Parathyroid adenoma (tissue), 2 donors: Measurements from ENCODE around the gene NARS2.

Source experiments
- H2AFZ ChIP-seq: fragments of 300-600 bp; sonication (generic); one replicate; pipeline ENCODE4 v1.7.0; 2017; ENCODE audit warnings: antibody characterized with exemption, mild to moderate bottlenecking
- H3K27ac ChIP-seq: fragments of 300-600 bp; sonication (generic); one replicate; pipeline ENCODE4 v1.7.0; 2017
- H3K27me3 ChIP-seq: fragments of 300-600 bp; sonication (generic); one replicate; pipeline ENCODE4 v1.7.0; 2017; ENCODE audit warnings: low read length; ENCODE audit not compliant: control insufficient read depth, insufficient read depth
- H3K36me3 ChIP-seq: fragments of 300-600 bp; sonication (generic); one replicate; pipeline ENCODE4 v1.7.0; 2017; ENCODE audit warnings: low read length; ENCODE audit not compliant: control insufficient read depth, insufficient read depth
- H3K4me1 ChIP-seq: fragments of 300-600 bp; sonication (generic); one replicate; pipeline ENCODE4 v1.7.0; 2017; ENCODE audit warnings: control low read depth
- H3K4me2 ChIP-seq: fragments of 300-600 bp; sonication (generic); one replicate; pipeline ENCODE4 v1.7.0; 2017; ENCODE audit warnings: low read length
- H3K4me3 ChIP-seq: fragments of 300-600 bp; sonication (generic); one replicate; pipeline ENCODE4 v1.7.0; 2017; ENCODE audit warnings: low read depth, low read length
- H3K79me2 ChIP-seq: fragments of 300-600 bp; sonication (generic); one replicate; pipeline ENCODE4 v1.7.0; 2017; ENCODE audit warnings: control low read depth
- H3K9ac ChIP-seq: fragments of 300-600 bp; sonication (generic); one replicate; pipeline ENCODE4 v1.7.0; 2017; ENCODE audit warnings: mild to moderate bottlenecking
- H3K9me3 ChIP-seq: fragments of 300-600 bp; sonication (generic); one replicate; pipeline ENCODE4 v1.7.0; 2017; ENCODE audit warnings: low read length; ENCODE audit not compliant: control insufficient read depth
- CTCF ChIP-seq: fragments of 300-600 bp; sonication (generic); IDR thresholded peaks from one replicate; pipeline ENCODE4 v1.7.0; 2017; ENCODE audit warnings: antibody characterized with exemption, mild to moderate bottlenecking
- donor health status: primary hyperparathyroidism.

Gene NARS2

DNA sequence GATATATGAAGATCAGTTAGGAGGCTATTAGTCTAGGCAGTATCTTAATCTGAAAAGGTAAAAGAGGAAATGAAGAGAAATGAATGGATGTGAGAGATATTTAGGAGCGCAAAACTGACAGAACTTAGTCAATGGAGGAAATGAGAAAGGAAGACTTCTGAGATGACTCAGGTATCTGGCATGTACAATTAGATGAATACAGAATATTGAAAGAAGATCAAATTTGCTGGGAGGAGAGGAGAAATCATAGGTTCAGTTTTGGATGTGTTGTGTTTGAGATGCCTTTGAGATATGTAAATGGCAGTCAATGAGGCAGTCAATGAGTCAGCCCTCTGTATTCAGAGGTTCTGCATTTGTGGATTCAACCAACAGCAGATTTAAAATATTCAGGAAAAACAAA, 114.2 kb downstream of the NARS2 start:
- Histone ChIP-seq H3K4me2 (no peak overlapping the region), H3K79me2 (no peaks in the 10 kb centered on the region), H2AFZ (no peak overlapping the region), H3K9ac (no peak overlapping the region), H3K27me3 (no peaks in the 10 kb centered on the region), H3K4me3 (no peak overlapping the region), H3K4me1 (no peaks in the 10 kb centered on the region), H3K9me3 (no peaks in the 10 kb centered on the region), H3K36me3 (no peaks in the 10 kb centered on the region), H3K27ac (no peak overlapping the region)
- TF ChIP-seq CTCF = no peak

- Histone ChIP-seq H3K4me2 (no peak overlapping the region), H3K79me2 (no peaks in the 10 kb centered on the region), H3K4me1 (no peaks in the 10 kb centered on the region), H2AFZ (no peak overlapping the region), H3K4me3 (no peak overlapping the region), H3K9me3 (no peaks in the 10 kb centered on the region), H3K36me3 (no peaks in the 10 kb centered on the region), H3K27me3 (no peaks in the 10 kb centered on the region), H3K9ac (no peak overlapping the region), H3K27ac (no peak overlapping the region)
- TF ChIP-seq CTCF = no peak
Observed at GRCh38 chr11:78459738-78460137, 114.9 kb downstream of the NARS2 start.

DNA sequence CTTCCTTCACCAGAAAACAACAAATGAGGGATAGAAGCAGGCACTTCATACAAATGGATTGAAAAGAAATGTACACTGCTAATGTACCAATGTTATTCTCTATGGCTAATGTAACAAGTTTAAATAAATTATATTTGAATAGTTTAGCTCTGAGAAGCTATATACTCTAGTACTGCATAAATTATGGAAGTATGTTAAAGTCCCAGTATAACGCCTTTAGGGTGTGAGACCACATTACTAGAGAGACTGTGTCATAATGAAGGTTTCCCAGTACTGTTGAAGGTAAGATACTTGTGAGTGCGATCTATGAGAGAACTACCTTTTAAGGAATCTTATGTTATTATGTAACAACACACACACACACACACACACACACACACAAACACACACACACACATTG, 117.2 kb downstream of the NARS2 start:
- Histone ChIP-seq H3K4me2 (no peak overlapping the region), H3K27me3 (no peaks in the 10 kb centered on the region), H3K4me1 (no peaks in the 10 kb centered on the region), H3K9ac (no peak overlapping the region), H3K9me3 (no peaks in the 10 kb centered on the region), H3K4me3 (no peak overlapping the region), H2AFZ (no peak overlapping the region), H3K27ac (no peak overlapping the region), H3K79me2 (no peaks in the 10 kb centered on the region), H3K36me3 (no peaks in the 10 kb centered on the region)
- TF ChIP-seq CTCF = no peak

DNA sequence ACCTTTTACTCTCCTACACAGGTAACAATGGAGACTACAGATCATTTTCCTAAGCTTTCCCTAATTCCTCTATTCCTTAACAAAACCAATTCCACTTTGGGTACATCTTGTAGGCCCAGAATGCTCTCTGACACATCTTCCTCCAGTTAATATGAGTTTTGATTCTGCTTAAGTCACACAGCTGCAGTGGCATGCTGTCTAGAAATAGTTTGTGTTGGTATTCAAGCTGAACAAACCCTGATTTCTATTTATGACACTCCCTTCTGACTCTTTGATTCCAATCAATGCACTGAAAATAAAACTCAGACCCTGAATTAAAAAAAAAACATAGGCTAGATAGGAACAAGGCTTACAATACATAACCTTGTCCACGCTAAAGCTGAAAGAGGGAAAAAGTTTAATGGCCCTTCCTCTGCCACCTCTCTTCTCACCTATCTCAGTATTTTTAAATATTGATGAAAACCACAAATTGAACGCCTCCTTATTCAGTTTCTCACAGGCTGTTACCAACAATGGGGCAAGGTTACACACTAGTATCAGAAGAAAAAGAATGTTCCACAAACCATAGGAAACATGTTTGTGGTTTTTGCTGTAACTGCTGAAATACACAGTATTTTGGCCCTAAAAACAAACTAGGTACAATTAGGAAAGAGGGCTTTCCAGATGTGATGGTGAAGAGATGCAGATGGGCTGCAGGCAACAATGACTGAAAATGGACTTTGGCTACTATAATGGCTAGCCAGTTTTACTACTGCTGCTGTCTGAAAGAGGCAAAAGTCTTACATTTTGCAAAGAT, 121.3 kb downstream of the NARS2 start:
- H3K36me3 ChIP-seq = no peaks in the 10 kb centered on the region
- no peak overlapping the region for H3K4me3 ChIP-seq
- H3K27me3 ChIP-seq = no peaks in the 10 kb centered on the region
- no peaks in the 10 kb centered on the region for H3K79me2 ChIP-seq
- no peak overlapping the region for H3K4me2 ChIP-seq
- no peak overlapping the region for H3K27ac ChIP-seq
- no peak overlapping the region for H2AFZ ChIP-seq
- no peaks in the 10 kb centered on the region for H3K4me1 ChIP-seq
- no peaks in the 10 kb centered on the region for H3K9me3 ChIP-seq
- no peak for TF ChIP-seq CTCF
- H3K9ac ChIP-seq = no peak overlapping the region
